Fibroblast of pulmonary artery (primary cell): ENCODE results near the gene SPATS2.
"Not testable (repeated sequence)": the region's sequence is repeated elsewhere in the genome, so short reads cannot be mapped to it uniquely, and the experiment has no call there.

Experiments used
- DNase-seq: peaks from one replicate; pipeline ENCODE4 v3.0.0-alpha.2; 2010; ENCODE audit warnings: low read depth
- H3K4me3 ChIP-seq: replicated peaks from 2 replicates; pipeline ENCODE4 v1.5.1; 2011; ENCODE audit warnings: low read depth, mild to moderate bottlenecking, control low read depth, low read length, moderate library complexity
- CTCF ChIP-seq: IDR thresholded peaks from 2 replicates; pipeline ENCODE4 v1.5.1; 2011; ENCODE audit warnings: mild to moderate bottlenecking, control low read depth, low read length, inconsistent platforms; ENCODE audit errors: missing control alignments

SPATS2 gene

GRCh38 chr12:49332441-49332861, 34.8 kb upstream of the SPATS2 start:
- H3K4me3 ChIP-seq: no peak overlapping the region
- no peak for TF ChIP-seq CTCF
- DNase-seq: no peak

DNA sequence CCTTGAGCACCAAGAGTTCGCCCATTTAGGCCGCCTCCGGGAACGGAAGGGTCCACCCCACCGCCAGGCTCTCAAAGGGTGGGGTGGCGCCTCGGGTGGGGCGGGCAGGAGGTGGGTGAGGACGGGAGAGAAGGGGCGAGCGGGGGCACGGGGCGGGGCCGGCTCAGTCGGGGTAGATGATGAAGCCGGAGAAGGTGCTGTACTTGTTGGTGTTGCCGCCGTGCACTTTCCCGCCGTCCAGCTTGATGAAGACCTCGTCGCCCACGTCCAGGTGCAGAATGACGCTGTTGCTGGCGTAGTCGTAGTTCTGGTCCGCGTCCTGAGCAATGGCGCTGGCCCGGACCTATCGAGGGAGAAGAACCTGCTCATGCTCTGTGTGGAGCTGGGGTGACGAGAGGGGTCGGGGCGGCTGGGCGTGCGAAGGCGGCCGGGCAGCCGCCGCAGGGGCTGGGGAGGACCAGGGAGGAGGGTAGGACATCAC, 34.3 kb upstream of the SPATS2 start:
- DNase-seq: no peak
- no peak overlapping the region for H3K4me3 ChIP-seq
- no peak for TF ChIP-seq CTCF

GRCh38 chr12:49333778-49334177, 33.5 kb upstream of the SPATS2 start:
- not testable (repeated sequence) for DNase-seq, H3K4me3 ChIP-seq

GRCh38 chr12:49334226-49334625, 33.0 kb upstream of the SPATS2 start:
- no peak for TF ChIP-seq CTCF
- no peak for DNase-seq
- H3K4me3 ChIP-seq: no peak overlapping the region

DNA sequence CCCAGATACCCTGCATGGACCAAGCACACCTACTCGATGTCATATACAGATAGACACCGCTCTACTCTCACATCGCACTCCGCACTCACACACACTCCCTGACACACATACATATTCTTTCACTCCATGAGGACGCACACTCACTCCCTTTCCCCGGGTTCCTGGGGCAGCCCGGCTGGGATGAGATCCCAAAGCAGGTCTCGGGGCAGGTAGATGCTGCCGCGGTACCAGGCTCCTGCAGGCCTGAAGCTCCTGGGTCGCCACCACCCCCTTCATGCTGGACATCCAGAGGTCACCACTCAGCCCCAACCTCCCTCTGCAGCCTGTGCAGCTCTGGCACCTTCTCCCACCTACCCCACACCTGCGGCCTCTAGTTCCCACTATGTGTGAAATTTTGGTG, 32.6 kb upstream of the SPATS2 start:
- DNase-seq: no peak
- no peak overlapping the region for H3K4me3 ChIP-seq

GRCh38 chr12:49335118-49335954, 31.9 kb upstream of the SPATS2 start:
- no peak for DNase-seq
- no peak for TF ChIP-seq CTCF
- H3K4me3 ChIP-seq: no peak overlapping the region

More for the DNA sequence above, 32.6 kb upstream of the SPATS2 start:
- no peak for TF ChIP-seq CTCF

DNA sequence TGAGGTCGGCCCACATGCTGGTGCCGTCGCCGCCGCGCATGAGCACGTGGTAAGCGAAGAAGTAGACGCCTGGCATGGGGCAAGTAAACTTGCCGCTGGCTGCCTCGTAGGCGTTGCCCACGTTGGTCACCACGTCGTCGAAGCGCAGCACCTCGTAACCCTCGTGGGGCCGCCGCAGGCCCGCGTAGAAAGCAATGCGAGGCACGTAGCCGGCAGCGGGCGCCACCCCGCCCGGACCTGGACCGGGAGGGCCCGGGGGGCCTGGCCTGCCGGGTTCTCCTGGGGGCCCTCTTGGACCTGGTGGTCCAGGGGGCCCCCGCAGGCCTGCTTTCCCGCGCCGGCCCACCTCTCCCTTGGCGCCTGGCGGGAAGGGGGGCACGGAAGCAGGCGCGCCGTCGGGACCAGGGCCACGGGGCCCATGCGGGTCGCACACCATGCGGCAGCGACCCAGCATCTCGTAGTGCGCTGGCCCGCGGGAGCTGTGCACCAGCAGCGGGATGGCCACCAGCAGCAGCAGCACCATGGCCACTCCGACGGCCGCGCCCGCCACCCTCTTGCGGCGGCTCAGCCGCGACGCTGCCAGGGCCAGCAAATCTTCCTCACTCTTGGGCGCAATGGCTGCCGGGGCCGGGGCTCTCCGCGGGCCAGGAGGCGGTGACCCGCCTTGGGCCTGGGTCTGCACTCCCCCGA, 31.2 kb upstream of the SPATS2 start:
- DNase-seq: no peak
- H3K4me3 ChIP-seq: no peak overlapping the region
- TF ChIP-seq CTCF: no peak
